HFFc6 (cell line): ENCODE measurements around the gene MDN1. TPM values are rescaled to one million over a fixed set of nuclear protein-coding genes. Genes with fewer than 3 reads are reported as not detected.

Experiments
- DNase-seq: peaks from one replicate; pipeline ENCODE4 v3.0.0-alpha.2; 2018
- H3K27ac Mint-ChIP-seq: 2 replicates; pipeline ENCODE4 v1.8.0; 2020; ENCODE audit warnings: mild to moderate bottlenecking, mixed read lengths
- H3K27me3 Mint-ChIP-seq: 2 replicates; pipeline ENCODE4 v1.8.0; 2021; ENCODE audit warnings: mild to moderate bottlenecking, moderate library complexity, mixed read lengths; ENCODE audit not compliant: insufficient read depth
- H3K36me3 Mint-ChIP-seq: 2 replicates; pipeline ENCODE4 v1.8.0; 2021; ENCODE audit warnings: low read depth, mixed read lengths
- H3K4me1 Mint-ChIP-seq: 2 replicates; pipeline ENCODE4 v1.8.0; 2020; ENCODE audit warnings: low read depth, mixed read lengths
- H3K4me3 Mint-ChIP-seq: 2 replicates; pipeline ENCODE4 v1.8.0; 2020; ENCODE audit warnings: mild to moderate bottlenecking, moderate library complexity, mixed read lengths
- H3K9me3 Mint-ChIP-seq: 2 replicates; pipeline ENCODE4 v1.8.0; 2020; ENCODE audit warnings: mild to moderate bottlenecking, mixed read lengths
- long read RNA-seq: library from polyadenylated mRNA; unstranded; transcript quantifications from one replicate; pipeline ENCODE4 v2.0.0, GENCODE V29; 2019
- total RNA-seq, 6 experiments: library from RNA; stranded (reverse); fragmentation: NEBNext Ultra II Directional; extraction: Animal tissue kit (Norgen Biotek cat#: 25700); gene quantifications; 2 replicates in 1 of 6; 3 replicates in 5 of 6; pipeline ENCODE4 v1.2.3, GENCODE V29; 2021
- TF ChIP-seq, protein P1 (sequence below): fragments of 200-600 bp; sonication (generic); IDR thresholded peaks from 2 replicates; pipeline ENCODE4 v1.5.0; 2021; ENCODE audit warnings: antibody characterized with exemption, mild to moderate bottlenecking

MDN1 gene, protein sequence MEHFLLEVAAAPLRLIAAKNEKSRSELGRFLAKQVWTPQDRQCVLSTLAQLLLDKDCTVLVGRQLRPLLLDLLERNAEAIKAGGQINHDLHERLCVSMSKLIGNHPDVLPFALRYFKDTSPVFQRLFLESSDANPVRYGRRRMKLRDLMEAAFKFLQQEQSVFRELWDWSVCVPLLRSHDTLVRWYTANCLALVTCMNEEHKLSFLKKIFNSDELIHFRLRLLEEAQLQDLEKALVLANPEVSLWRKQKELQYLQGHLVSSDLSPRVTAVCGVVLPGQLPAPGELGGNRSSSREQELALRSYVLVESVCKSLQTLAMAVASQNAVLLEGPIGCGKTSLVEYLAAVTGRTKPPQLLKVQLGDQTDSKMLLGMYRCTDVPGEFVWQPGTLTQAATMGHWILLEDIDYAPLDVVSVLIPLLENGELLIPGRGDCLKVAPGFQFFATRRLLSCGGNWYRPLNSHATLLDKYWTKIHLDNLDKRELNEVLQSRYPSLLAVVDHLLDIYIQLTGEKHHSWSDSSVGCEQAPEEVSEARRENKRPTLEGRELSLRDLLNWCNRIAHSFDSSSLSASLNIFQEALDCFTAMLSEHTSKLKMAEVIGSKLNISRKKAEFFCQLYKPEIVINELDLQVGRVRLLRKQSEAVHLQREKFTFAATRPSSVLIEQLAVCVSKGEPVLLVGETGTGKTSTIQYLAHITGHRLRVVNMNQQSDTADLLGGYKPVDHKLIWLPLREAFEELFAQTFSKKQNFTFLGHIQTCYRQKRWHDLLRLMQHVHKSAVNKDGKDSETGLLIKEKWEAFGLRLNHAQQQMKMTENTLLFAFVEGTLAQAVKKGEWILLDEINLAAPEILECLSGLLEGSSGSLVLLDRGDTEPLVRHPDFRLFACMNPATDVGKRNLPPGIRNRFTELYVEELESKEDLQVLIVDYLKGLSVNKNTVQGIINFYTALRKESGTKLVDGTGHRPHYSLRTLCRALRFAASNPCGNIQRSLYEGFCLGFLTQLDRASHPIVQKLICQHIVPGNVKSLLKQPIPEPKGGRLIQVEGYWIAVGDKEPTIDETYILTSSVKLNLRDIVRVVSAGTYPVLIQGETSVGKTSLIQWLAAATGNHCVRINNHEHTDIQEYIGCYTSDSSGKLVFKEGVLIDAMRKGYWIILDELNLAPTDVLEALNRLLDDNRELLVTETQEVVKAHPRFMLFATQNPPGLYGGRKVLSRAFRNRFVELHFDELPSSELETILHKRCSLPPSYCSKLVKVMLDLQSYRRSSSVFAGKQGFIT (N-terminal part only)
- total RNA-seq: 10 to 100 TPM; 17.4 to 25.4 (median 18.4) TPM
- long read RNA-seq, partial matches to known transcripts: 3 of 6 reads
- long read RNA-seq, other reads (novel, unspliced or antisense): 3 of 6 reads

DNA sequence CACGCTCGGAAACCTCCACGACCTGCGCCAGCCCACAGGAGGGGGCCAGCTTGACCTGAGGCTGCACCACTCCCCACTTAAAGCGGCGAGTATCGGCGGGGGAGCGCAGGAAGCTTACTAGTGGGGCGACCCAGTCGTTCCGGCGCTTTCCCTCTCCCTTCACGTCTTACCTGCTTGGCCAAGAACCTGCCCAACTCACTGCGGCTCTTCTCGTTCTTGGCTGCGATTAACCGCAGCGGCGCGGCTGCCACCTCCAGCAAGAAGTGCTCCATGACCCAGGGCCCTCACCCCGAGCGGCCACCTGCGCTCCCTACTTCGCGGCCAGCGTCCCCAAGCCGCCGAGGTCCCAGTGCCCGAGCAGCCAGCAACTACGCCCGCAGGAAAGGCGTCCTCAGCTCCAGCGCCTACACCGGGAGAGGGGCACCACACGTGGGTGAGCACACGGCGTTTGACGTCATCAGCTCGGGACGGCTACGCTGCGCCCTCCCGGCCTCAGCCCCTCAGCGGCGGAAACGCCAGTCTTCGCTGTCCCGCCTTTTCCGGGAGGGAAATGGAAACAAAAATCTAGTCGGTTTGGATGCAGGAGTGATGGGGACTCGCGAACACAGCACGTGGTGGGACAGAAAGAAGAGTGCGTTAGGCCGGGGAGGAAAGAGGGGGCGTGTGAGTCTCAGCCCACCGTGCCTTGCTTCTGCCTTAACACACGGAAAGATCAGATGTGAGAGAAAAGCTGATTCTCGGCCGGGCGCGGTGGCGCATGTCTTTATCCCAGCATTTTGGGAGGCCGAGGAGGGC is at the start of gene MDN1:
MDN1 (minus strand) TSS at position 459 of the 795 bp plus-strand sequence; CDS start at position 272, 187 bp downstream.
- Mint-ChIP-seq H3K9me3 (no peaks in the 10 kb centered on the region), H3K4me1 (peaks cover 27% of the 10 kb centered on the region), H3K27ac (peak within 1 kb of the TSS; percentile 95), H3K36me3 (no peaks in the 10 kb centered on the region), H3K27me3 (no peaks in the 10 kb centered on the region; the same call in 1 of the 2 replicates), H3K4me3 (peak within 1 kb of the TSS; percentile 94)
- TF ChIP-seq, protein P1, sequence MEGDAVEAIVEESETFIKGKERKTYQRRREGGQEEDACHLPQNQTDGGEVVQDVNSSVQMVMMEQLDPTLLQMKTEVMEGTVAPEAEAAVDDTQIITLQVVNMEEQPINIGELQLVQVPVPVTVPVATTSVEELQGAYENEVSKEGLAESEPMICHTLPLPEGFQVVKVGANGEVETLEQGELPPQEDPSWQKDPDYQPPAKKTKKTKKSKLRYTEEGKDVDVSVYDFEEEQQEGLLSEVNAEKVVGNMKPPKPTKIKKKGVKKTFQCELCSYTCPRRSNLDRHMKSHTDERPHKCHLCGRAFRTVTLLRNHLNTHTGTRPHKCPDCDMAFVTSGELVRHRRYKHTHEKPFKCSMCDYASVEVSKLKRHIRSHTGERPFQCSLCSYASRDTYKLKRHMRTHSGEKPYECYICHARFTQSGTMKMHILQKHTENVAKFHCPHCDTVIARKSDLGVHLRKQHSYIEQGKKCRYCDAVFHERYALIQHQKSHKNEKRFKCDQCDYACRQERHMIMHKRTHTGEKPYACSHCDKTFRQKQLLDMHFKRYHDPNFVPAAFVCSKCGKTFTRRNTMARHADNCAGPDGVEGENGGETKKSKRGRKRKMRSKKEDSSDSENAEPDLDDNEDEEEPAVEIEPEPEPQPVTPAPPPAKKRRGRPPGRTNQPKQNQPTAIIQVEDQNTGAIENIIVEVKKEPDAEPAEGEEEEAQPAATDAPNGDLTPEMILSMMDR: no peak
- DNase-seq: peak; percentile 90

DNA sequence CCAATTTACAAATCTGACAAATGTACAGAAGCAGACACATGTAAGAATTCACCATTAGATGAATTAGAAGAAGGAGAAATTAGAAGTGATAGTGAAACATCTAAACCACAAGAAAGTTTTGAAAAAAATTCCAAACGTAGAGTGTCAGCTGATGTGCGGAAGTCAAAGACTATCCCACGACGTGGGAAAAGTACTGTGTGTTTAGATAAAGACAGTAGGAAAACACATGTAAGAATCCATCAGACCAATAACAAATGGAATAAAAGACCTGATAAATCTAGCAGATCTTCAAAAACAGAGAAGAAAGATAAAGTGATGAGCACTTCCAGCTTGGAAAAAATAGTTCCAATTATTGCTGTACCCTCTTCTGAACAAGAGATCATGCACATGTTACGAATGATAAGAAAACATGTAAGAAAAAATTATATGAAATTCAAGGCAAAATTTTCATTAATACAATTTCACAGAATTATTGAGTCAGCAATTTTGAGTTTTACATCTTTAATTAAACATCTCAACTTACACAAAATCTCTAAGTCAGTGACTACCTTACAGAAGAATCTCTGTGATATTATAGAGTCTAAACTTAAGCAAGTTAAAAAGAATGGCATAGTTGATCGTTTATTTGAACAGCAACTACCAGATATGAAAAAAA is 46.6 kb upstream of the MDN1 start:
- Mint-ChIP-seq H3K9me3 (no peaks in the 10 kb centered on the region), H3K27me3 (no peaks in the 10 kb centered on the region), H3K27ac (no peak overlapping the region), H3K36me3 (peaks cover 50% of the 10 kb centered on the region), H3K4me1 (no peaks in the 10 kb centered on the region), H3K4me3 (no peak overlapping the region)
- no peak for DNase-seq
- TF ChIP-seq, protein P1: no peak

DNA sequence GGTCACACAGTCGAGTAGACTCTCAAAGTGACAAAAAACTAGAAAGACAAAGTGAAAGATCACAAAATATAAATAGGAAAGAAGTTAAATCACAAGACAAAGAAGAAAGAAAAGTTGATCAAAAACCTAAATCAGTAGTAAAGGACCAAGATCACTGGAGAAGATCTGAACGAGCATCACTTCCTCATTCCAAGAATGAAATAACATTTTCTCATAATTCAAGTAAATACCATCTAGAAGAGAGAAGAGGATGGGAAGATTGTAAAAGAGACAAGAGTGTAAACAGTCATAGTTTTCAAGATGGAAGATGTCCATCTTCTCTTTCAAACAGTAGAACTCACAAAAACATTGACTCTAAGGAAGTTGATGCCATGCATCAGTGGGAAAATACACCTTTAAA is 43.1 kb upstream of the MDN1 start:
- H3K36me3 Mint-ChIP-seq: peaks cover 51% of the 10 kb centered on the region
- no peak for DNase-seq
- no peaks in the 10 kb centered on the region for H3K9me3 Mint-ChIP-seq
- TF ChIP-seq, protein P1: no peak
- H3K4me3 Mint-ChIP-seq: no peak overlapping the region
- H3K27ac Mint-ChIP-seq: no peak overlapping the region
- H3K27me3 Mint-ChIP-seq: no peaks in the 10 kb centered on the region
- no peaks in the 10 kb centered on the region for H3K4me1 Mint-ChIP-seq

DNA sequence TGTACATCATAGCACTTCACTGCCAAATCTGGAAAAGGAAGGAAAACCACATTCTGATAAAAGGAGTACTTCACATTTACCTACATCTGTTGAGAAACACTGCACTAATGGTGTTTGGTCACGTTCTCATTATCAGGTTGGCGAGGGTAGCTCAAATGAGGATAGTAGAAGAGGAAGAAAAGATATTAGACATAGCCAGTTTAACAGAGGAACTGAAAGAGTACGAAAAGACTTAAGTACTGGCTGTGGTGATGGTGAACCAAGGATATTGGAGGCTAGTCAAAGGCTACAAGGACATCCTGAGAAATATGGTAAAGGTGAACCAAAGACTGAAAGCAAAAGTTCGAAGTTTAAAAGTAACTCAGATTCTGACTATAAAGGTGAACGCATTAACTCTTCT is 42.7 kb upstream of the MDN1 start:
- no peak for DNase-seq
- Mint-ChIP-seq H3K4me3 (no peak overlapping the region), H3K27ac (no peak overlapping the region), H3K36me3 (peaks cover 46% of the 10 kb centered on the region), H3K4me1 (no peaks in the 10 kb centered on the region), H3K9me3 (no peaks in the 10 kb centered on the region), H3K27me3 (no peaks in the 10 kb centered on the region)
- TF ChIP-seq, protein P1: no peak
